Amygdala (tissue), 56 donors: Measurements from ENCODE around the gene ITSN1.
"Not testable (repeated sequence)": the region's sequence is repeated elsewhere in the genome, so short reads cannot be mapped to it uniquely, and the experiment has no call there.

ENCODE experiments used
- DNase-seq, 56 donors: peaks; one replicate each; lab custom pipeline; 2025; lab: John Stamatoyannopoulos, UW

Gene ITSN1

GRCh38 chr21:33854604-33855003, 212.3 kb downstream of the ITSN1 start:
- DNase-seq, result no peak

GRCh38 chr21:33855190-33855589, 212.9 kb downstream of the ITSN1 start:
- DNase-seq, result no peak

GRCh38 chr21:33856893-33857527, 214.7 kb downstream of the ITSN1 start:
- DNase-seq, result no peak

- DNase-seq, result no peak
Measured at GRCh38 chr21:33857846-33858666, 215.8 kb downstream of the ITSN1 start.

- DNase-seq, result peak in 2 of 56 donors; percentile 34 to 56
Measured at GRCh38 chr21:33858667-33859372, 216.5 kb downstream of the ITSN1 start.

- no peak for DNase-seq
Measured at GRCh38 chr21:33859373-33860102, 217.2 kb downstream of the ITSN1 start.

GRCh38 chr21:33860332-33860879, 218.1 kb downstream of the ITSN1 start:
- no peak for DNase-seq

- no peak for DNase-seq
Measured at GRCh38 chr21:33861125-33861524, 218.8 kb downstream of the ITSN1 start.

- DNase-seq, result not testable (repeated sequence)
Measured at GRCh38 chr21:33863191-33863590, 220.9 kb downstream of the ITSN1 start.

GRCh38 chr21:33864150-33864549, 221.8 kb downstream of the ITSN1 start:
- no peak for DNase-seq

GRCh38 chr21:33865176-33865575, 222.9 kb downstream of the ITSN1 start:
- no peak for DNase-seq

GRCh38 chr21:33865996-33866575, 223.8 kb downstream of the ITSN1 start:
- DNase-seq, result no peak

- no peak for DNase-seq
Measured at GRCh38 chr21:33866826-33867225, 224.5 kb downstream of the ITSN1 start.

GRCh38 chr21:33867868-33868267, 225.6 kb downstream of the ITSN1 start:
- not testable (repeated sequence) for DNase-seq

GRCh38 chr21:33869873-33870272, 227.6 kb downstream of the ITSN1 start:
- no peak for DNase-seq

GRCh38 chr21:33870768-33871167, 228.5 kb downstream of the ITSN1 start:
- no peak for DNase-seq

GRCh38 chr21:33871171-33871570, 228.9 kb downstream of the ITSN1 start:
- DNase-seq, result no peak

GRCh38 chr21:33872881-33873515, 230.7 kb downstream of the ITSN1 start:
- no peak for DNase-seq

- no peak for DNase-seq
Measured at GRCh38 chr21:33874161-33874560, 231.9 kb downstream of the ITSN1 start.
